ENCODE data around the gene TRIO. TPM values are rescaled to one million over a fixed set of nuclear protein-coding genes. Genes with fewer than 3 reads are reported as not detected.

TRIO gene
- total RNA-seq, 4 donors from 2014 or later, result 21.2 to 105 (median 47.6) TPM

DNA sequence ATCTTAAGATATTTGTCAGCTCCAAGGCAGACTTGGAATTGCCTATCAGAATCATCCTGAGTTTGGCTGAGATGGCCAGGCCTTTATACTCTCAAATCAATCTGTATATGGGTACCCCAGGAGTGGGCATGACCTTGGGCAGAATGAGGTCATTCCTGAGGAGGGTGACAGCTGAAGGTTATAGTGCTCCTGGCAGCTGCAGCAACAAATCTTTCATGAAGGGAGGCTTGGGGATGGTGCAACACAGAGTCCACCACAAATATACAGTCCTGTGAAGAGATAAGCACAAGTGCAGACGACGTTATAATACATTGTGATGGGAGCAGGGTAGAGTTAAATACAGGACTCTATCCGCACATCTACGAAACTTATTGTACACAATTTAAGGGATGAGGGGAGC, 21.1 kb upstream of the TRIO start:
- TF ChIP-seq, protein P1, sequence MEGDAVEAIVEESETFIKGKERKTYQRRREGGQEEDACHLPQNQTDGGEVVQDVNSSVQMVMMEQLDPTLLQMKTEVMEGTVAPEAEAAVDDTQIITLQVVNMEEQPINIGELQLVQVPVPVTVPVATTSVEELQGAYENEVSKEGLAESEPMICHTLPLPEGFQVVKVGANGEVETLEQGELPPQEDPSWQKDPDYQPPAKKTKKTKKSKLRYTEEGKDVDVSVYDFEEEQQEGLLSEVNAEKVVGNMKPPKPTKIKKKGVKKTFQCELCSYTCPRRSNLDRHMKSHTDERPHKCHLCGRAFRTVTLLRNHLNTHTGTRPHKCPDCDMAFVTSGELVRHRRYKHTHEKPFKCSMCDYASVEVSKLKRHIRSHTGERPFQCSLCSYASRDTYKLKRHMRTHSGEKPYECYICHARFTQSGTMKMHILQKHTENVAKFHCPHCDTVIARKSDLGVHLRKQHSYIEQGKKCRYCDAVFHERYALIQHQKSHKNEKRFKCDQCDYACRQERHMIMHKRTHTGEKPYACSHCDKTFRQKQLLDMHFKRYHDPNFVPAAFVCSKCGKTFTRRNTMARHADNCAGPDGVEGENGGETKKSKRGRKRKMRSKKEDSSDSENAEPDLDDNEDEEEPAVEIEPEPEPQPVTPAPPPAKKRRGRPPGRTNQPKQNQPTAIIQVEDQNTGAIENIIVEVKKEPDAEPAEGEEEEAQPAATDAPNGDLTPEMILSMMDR (IDR thresholded peaks at IDR 0.05), result no peak
- no peak for TF ChIP-seq POLR2A (IDR thresholded peaks at IDR 0.05)
- Histone ChIP-seq H3K4me3 (no peak overlapping the region), H3K9me3 (no peaks in the 10 kb centered on the region), H3K27ac (no peak overlapping the region), H3K4me1 (no peaks in the 10 kb centered on the region), H3K36me3 (no peaks in the 10 kb centered on the region), H3K27me3 (peaks cover 0 to 6% (median 0%) of the 10 kb centered on the region in 4 donors)
- WGBS, 2 donors, result 92 to 97% methylated on average over 4 of the region's 4 CpGs
- DNase-seq, result no peak
- intact Hi-C loops (cut with DNase I), result no loop called here

DNA sequence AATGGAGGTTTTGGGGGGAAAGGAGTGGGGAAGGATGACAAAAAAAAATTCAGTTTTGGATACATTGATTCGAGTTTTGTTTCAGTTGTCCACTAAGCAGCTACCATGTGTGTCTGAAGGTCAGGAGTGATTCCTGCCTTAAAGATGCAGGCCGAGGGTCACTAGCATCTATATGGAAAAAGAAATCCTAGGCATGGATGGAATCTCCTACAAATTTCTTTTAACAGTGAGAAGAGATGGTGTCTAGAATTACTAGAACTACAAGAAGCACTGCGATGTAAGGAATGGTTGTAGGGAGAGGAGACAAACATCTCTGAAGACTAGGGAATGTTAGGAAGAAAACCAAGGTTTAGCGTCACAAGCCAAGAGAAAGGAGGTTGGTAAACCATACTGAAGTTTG, 19.6 kb upstream of the TRIO start:
- Histone ChIP-seq H3K4me1 (no peaks in the 10 kb centered on the region), H3K27ac (no peak overlapping the region), H3K4me3 (no peak overlapping the region), H3K36me3 (no peaks in the 10 kb centered on the region), H3K9me3 (no peaks in the 10 kb centered on the region), H3K27me3 (peaks cover 0 to 4% (median 0%) of the 10 kb centered on the region in 4 donors)
- DNase-seq, result no peak
- TF ChIP-seq POLR2A (IDR thresholded peaks at IDR 0.05), result no peak
- TF ChIP-seq, protein P1 (IDR thresholded peaks at IDR 0.05), result no peak
- WGBS, 2 donors, result 85 to 91% methylated on average over 4 of the region's 4 CpGs
- intact Hi-C loops (cut with DNase I), result no loop called here

DNA sequence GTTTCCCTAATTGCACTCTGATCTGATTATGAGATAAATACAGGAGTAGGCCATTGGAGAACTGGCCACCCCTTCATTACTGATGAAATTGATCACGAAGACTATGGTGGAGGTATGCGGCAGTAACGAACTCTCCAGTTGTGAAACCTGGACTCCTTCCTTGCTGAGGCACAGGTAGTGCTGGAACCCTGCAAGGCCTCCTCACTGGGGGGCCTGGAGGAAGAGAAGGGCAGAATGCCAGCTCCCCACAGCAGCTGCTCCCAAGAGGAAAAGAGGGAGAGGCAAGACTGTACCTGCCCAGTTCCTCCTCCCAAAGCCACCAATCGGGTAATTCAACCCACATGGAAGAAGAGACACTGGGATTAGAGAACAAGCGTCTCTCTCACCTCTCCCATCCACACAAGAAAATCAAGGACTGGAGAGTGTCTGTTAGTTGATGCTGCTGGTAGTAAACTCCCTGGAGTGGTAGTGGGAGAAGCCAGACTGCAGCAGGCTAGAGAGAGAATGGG, 19.1 kb upstream of the TRIO start:
- intact Hi-C loops (cut with DNase I), result no loop called here
- no peak for DNase-seq
- no peaks in the 10 kb centered on the region for H3K4me1 ChIP-seq
- no peaks in the 10 kb centered on the region for H3K36me3 ChIP-seq
- 76 to 85% methylated on average over 5 of the region's 5 CpGs for WGBS, 2 donors
- TF ChIP-seq, protein P1 (IDR thresholded peaks at IDR 0.05), result no peak
- TF ChIP-seq POLR2A (IDR thresholded peaks at IDR 0.05), result no peak
- H3K27me3 ChIP-seq, result no peaks in the 10 kb centered on the region
- H3K4me3 ChIP-seq, result no peak overlapping the region
- H3K9me3 ChIP-seq, result no peaks in the 10 kb centered on the region
- no peak overlapping the region for H3K27ac ChIP-seq

DNA sequence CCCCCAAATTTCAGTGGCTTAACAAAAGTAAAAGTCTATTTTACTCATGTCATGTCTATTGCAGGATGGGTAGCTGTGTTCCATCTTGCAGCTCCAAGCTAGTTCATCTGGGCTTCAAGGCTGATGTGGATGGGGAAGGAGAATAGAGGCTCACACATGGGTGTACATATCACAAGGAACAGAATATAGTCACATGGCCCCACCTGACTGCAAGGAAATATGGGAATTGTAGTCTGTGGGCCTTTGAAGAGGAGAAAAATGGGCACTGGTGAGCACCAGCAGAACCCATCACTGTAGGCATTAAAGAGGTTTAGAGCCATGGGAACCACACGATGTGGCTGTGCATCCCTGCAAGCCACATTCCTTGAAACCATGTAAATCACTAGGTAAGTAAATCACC, 17.9 kb upstream of the TRIO start:
- H3K4me3 ChIP-seq, result no peak overlapping the region
- intact Hi-C loops (cut with DNase I), result no loop called here
- no peaks in the 10 kb centered on the region for H3K36me3 ChIP-seq
- no peaks in the 10 kb centered on the region for H3K4me1 ChIP-seq
- WGBS, 2 donors, result 73 to 93% methylated on average over 1 of the region's 1 CpG
- no peak for DNase-seq
- no peaks in the 10 kb centered on the region for H3K27me3 ChIP-seq
- H3K9me3 ChIP-seq, result no peaks in the 10 kb centered on the region
- TF ChIP-seq, protein P1 (IDR thresholded peaks at IDR 0.05), result no peak
- H3K27ac ChIP-seq, result no peak overlapping the region

DNA sequence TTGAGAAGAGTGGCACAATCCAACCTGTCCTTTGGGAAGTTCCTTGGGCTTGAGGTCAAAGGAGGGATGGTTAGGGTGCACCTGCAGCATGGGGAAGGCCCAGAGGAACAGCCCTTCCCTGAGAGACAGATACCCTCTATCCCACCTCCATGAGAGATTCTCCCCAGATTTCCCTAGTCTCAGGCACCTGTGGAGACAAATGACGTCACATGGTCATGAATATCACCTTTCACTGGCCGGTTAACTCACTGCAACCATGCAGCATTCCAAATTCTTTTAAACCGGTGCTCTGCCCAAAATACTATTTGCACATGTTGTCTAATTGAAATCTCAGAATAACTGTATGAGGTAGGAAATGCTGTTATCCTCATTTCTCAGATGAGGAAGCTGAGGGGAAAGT, 15.6 kb upstream of the TRIO start:
- WGBS, 2 donors, result 47 to 52% methylated on average over 3 of the region's 3 CpGs
- Histone ChIP-seq H3K4me1 (no peaks in the 10 kb centered on the region), H3K4me3 (no peak overlapping the region), H3K27me3 (peaks cover 0 to 8% (median 0%) of the 10 kb centered on the region in 4 donors), H3K9me3 (no peaks in the 10 kb centered on the region), H3K27ac (no peak overlapping the region), H3K36me3 (no peaks in the 10 kb centered on the region)
- DNase-seq, result no peak
- TF ChIP-seq, protein P1 (IDR thresholded peaks at IDR 0.05), result no peak
- no peak for TF ChIP-seq POLR2A (IDR thresholded peaks at IDR 0.05)
- intact Hi-C loops (cut with DNase I), result no loop called here
